ENCODE measurements around the gene AHNAK2. TPM values are rescaled to one million over a fixed set of nuclear protein-coding genes. Genes with fewer than 3 reads are reported as not detected.
"Not testable (repeated sequence)": the region's sequence is repeated elsewhere in the genome, so short reads cannot be mapped to it uniquely, and the experiment has no call there.

Gene AHNAK2
- total RNA-seq (2014; rRNA removed; shearing (Covaris generic)), result 17.0 and 31.1 TPM in 2 replicates

DNA sequence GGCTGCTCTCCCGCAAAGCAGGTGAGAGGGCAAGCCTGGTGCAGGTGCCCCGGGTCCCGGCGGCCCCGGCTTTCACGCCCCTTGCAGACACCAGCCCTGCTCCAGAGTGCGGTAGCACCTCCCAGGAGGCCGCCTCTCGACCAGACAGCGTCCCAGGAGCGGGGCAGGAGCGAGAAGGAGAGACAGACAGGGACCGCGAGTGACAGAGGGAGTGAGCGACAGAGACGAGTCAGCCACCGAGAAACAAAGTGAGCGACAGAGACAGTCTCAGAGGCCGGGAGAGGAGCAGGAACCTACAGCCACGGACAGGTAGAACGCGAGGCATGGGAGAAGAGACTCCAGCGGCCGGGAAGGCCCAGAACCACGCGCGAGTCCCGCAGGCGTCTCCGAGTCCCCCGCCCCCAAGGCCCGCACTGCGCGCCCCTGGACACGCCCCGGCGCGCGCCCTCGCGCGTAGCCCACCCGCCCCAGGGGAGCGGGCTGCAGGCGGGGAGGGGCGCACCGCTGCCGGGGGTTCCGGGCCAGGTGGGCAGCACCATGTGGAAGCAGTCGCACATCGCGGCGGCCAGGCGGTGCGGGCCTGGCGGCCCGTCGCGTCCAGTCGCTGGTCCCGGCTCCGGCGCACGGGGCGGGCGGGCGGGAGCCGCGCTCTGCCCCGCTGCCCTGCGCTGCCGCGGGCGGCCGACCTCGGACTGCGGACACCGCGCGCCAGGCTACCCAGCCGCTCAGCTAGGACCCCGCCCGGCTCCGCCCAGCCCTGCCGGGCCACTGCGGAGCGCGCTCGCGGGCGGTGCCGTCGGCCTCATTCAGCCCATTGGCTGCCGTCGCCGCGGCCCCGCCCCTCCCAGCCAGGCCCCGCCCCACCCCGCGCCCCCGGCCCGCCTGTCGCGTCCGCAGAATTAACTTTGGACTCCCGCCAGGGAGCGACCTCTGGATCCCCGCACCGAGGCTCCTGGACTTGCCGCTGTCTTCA, at the start of gene AHNAK2:
Gene AHNAK2, minus strand, starts transcription at position 694 of the 973 bp plus-strand sequence. Its CDS starts 137 bp downstream, at position 557.
- DNase-seq (ENCODE audit: low spot score), result peak; percentile 64
- in situ Hi-C loops (cut with HindIII; ENCODE audit: low sequenced_read_pairs), result no loop called here

DNA sequence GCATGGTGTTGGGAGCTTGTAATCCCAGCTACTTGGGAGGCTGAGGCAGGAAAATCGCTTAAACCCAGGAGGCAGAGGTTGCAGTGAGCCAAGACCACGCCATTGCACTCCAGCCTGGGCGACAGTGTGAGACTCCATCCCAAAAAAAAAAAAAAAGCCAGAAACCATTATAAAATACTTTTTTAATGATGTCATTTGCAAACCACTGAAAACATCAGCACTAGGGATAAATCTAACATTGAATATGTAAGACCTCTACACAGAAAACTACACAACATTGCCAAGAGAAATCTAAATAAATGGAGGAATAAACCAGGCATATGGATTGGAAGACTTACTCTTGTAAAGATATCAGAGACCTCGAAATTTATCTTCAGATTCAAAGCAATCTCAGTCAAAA, 49.5 kb upstream of the AHNAK2 start:
- DNase-seq (ENCODE audit: low spot score); in situ Hi-C loops (cut with HindIII; ENCODE audit: low sequenced_read_pairs): not testable (repeated sequence)

DNA sequence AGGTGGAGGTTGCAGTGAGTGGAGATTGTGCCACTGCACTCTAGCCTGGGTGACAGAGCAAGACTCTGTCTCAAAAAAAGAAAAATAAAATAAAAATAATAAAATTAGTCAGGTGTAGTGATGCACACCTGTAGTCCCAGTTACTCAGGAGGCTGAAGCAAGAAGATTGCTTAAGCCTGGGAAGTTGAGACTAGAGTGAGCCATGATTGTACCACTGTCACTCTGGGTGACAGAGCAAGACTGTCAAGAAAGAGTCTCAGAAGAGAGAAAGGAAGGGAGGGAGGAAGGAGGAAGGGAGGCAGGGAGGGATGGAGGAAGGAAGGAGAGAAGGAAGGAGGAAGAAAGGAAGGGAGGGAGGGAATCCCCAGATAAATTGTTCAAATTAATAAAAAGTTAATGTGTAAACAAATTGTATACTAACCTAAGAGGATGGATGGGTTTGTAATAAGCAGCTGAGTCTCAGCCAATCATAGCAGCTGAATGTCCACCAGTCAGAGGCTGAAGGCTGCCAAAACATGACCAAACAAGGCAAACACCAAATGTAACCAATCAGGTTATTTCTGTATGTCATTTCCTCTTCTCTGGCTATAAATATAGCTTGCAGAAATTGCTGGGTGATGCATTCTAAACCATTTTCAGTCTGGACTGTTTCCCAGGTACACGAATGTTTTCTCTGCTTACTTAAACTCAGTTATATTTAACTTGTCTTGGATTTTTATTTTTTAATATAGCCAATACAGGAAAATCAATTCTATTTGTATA, 48.8 kb upstream of the AHNAK2 start:
- in situ Hi-C loops (cut with HindIII; ENCODE audit: low sequenced_read_pairs), result no loop called here
- DNase-seq (ENCODE audit: low spot score), result no peak

DNA sequence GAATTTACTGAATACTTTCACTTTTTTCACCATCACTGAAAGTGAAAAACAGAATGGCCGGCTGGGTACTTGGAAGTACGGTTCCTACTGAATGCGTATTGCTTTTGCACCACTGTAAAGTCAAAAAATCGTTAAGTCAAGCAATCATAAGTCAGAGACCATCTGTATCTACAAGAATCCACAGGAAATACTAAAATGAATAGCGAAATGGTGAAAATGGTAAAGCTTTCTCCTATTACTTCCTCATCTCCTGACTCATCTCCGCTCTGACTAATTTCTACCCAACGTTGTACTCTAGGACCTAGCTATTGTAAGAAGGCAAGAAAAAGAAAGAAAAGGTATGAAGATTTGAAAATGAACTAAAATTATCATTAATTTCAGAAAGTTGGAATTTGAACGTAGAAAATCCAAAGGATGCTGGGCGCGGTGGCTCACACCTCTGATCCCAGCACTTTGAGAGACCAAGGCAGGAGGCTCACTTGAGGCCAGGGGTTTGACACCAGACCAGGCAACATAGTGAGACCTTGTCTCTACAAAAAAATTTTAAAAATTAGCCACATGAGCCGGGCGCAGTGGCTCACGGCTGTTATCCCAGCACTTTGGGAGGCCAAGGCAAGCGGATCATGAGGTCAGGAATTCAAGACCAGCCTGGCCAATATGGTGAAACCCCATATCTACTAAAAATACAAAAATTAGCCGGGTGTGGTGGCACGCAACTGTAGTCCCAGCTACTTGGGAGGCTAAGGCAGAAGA, 48.0 kb upstream of the AHNAK2 start:
- in situ Hi-C loops (cut with HindIII; ENCODE audit: low sequenced_read_pairs), result no loop called here
- DNase-seq (ENCODE audit: low spot score), result no peak

DNA sequence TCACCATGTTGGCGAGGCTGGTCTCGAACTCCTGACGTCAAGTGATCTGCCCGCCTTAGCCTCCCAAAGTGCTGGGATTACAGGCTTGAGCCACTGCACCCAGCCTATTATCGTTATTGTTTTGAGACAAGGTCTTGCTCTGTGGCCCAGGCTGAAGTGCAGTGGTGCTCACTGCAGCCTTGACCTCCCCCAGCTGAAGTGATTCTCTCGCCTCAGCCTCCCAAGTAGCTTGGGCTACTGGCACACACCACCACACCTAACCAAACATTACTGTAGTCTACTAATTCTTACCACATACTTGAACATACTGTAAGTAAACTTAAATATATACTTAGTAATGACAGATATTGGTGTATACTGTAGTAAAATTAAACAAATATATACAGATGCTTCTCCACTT, 47.3 kb upstream of the AHNAK2 start:
- in situ Hi-C loops (cut with HindIII; ENCODE audit: low sequenced_read_pairs), result no loop called here

DNA sequence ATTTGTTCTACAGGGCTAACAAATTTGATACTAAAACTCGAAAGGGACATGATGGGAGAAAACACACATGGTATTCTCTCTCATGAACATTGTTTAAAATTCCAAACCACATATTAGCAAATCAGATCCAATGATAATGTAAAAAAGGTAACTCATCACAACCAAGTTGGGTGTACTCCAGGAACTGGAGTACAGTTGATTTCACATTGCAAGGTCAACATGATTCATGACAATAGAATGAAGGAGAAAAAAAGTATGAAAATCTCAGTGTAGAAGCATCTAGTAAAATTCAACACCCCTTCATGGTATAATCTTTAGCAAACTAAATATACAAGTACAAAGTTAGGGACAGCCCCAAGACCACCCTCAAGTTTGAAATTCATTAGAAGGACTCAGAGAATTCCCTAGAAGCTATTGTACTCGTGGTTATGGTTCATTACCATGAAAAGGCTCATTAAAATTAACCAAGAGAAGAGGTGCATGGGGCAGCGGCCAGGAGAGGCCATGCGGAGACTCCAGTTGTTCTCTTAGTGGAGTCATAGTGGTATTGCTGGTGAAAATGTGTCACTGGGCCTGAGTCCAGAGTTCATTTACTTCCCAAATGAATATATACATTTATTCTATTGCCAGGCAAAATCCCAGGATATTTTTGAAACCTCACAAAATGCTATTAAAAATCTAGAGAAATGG, 45.8 kb upstream of the AHNAK2 start:
- no peak for DNase-seq (ENCODE audit: low spot score)
- in situ Hi-C loops (cut with HindIII; ENCODE audit: low sequenced_read_pairs), result no loop called here

More for the DNA sequence above, 47.3 kb upstream of the AHNAK2 start:
- no peak for DNase-seq (ENCODE audit: low spot score)

DNA sequence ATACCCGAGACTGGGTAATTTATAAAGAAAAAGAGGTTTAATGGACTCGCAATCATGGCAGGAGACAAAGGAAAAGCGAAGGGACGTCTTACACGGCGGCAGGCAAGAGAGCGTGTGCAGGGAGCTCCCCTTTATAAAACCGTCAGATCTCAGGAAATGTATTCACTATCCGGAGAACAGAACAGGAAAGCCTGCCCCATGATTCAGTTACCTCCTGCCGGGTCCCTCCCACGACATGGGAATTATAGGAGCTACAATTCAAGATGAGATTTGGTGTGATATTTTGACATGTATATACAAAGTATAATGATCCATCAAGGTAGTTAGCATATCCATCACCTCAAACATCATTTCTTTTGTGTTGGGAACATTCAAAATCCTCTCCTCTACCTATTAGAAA, 45.0 kb upstream of the AHNAK2 start:
- no peak for DNase-seq (ENCODE audit: low spot score)
- in situ Hi-C loops (cut with HindIII; ENCODE audit: low sequenced_read_pairs), result no loop called here

DNA sequence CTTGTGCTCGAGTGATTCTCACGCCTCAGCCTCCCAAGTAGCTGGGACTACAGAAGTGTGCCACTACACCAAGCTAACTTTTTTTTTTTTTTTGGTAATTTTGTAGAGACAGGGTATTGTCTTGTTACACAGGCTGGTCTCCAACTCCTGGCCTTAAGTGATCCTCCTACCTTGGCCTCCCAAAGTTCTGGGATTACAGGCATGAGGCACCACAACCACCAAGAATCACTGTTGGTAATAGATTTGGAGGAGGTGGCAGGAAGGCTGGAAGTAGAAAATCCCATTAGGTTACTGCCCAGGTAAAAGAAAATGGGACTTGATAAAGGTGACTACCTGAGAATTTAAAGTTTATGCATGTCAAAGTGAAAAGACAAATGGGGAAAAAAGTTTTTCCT, 44.1 kb upstream of the AHNAK2 start:
- in situ Hi-C loops (cut with HindIII; ENCODE audit: low sequenced_read_pairs), result no loop called here
- DNase-seq (ENCODE audit: low spot score), result no peak

DNA sequence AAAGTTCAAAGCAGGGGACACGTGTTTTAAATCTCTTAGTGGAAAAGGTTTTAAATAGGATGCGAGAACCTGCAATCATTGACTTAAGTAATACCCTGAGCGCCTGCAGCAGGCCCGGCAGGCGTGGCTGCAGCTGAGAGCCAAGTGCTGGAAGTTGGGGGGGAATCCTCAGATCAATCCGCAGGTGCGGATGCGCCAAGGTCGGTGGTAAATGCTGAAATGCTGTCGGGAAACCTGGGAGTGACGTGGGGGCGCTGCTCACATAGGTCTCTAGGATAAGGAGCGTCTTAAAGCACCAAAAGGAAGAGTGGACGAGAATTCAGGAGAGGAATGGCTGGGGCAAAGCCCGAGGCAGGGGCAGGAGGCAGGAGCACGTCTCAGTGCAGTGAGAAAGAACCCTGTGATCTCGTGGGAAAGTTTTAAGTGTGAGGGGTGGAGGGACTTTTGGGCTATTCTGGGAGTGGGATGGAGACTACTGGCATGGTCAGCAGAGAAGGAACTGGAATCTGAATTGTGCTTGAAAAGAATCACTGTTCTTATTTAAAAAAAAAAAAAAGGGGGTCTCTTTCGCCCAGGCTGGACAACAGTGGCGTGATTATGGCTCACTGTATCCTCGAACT, 43.6 kb upstream of the AHNAK2 start:
- in situ Hi-C loops (cut with HindIII; ENCODE audit: low sequenced_read_pairs), result no loop called here
- DNase-seq (ENCODE audit: low spot score), result no peak

DNA sequence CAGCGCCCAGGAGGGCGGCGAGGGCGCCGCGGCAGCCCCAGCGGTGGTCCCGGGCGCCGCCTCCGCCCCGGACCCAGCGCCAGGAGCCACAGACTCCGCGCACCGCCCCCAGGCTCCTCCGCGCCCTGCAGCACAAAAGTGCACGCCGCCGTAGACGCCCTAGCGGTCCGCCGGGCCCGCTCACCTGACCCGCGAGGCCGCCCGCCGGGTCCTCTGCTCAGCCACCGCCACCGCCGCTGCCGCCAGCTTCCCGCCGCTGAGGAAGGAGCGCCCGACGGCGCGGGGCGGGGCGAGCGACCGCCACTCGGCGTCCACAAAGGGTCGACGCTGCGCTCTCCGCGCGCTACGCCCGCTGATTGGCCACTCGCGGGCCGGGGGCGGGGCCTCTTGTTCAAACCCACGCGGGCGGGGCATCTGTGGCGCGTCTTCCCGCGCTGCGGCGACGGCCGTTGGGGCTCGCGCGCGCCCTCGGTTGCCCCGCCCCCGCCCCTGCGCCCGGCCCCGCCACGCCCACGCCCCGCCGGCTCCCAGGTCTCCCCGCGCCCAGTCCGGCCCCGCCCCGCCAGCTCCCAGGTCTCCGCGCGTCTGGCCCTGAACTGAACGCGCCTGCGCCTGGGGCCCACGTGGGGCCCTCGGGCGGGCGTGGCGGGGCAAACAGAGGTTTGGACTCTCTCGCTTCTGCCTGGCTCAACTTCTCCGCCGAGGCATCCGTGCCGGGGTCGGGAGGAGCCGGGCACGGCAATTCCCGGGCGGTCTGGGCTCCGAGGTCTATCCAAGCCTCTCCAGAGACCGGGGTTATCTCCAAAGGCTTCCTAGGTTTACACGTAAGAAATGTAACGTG, 42.9 kb upstream of the AHNAK2 start, which contains the start of gene CDCA4:
Gene CDCA4, minus strand, starts transcription at position 269 of the 841 bp plus-strand sequence. CDS start 9,154 bp downstream, outside the sequence.
- in situ Hi-C loops (cut with HindIII; ENCODE audit: low sequenced_read_pairs), result no loop called here
- DNase-seq (ENCODE audit: low spot score), result peak; percentile 97

DNA sequence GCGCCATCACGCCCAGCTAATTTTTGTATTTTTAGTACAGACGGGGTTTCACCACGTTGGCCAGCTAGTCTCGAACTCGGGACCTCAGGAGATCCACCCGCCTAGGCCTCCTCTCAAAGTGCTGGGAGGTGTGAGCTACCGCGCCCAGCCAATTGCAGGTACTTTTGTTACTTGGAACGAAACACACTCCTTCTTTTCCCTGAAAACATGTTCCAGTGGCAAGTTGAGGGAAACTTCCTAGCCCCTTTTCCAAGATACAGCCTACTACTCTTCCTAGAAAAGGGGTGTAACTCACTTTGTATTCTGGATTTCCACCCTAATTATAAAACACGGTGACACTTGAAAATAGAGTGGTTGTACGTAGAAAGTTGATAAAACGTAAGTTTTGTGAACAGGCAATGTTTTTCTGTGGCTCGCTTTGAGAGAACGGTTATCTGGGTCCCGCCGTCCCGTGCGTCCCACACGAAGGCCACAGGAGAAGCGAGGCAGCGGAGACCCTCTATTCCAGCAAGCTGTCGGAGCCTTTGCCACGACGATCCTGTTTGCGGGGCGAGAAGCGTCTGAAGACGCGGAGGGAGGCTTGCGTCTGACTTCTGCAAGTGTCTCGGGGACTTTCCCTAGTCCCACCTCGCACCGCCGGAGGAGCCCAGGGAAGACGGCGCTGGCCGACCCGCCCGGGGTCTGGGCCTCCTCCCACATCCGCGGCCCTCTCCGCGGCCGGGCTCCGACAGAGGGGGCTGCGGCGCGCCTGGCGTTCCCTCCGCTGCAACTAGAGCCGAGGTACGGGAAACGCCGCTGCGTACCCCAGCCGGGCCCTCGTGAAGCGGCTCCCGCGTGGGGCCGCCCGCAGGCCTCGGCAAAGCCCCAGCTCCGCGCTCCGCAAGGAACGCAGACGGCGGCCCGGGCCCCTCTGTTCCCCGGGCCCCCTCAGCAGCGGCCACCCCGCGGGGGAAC, 42.0 kb upstream of the AHNAK2 start:
- DNase-seq (ENCODE audit: low spot score), result no peak

DNA sequence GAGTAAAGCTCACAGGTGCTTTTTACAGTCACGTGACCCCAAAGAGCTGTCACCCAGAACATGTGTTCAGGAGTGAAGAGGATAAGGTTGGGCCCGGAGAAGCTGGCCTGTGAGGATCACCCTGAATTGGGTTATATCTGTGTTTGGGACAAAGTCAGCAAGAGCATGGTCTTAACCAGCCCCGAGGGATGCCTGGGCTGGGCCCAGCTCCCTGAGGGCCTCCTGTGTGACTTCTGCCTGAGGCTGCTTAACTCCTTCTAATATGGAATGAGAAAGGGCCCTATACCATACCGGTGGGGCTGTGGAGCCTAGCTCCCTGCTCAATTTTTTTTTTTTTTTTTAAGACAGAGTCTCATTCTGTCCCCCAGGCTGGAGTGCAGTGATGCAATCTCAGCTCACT, 40.2 kb upstream of the AHNAK2 start:
- in situ Hi-C loops (cut with HindIII; ENCODE audit: low sequenced_read_pairs), result no loop called here
- no peak for DNase-seq (ENCODE audit: low spot score)

More for the DNA sequence above, 42.0 kb upstream of the AHNAK2 start:
- in situ Hi-C loops (cut with HindIII; ENCODE audit: low sequenced_read_pairs), result no loop called here

DNA sequence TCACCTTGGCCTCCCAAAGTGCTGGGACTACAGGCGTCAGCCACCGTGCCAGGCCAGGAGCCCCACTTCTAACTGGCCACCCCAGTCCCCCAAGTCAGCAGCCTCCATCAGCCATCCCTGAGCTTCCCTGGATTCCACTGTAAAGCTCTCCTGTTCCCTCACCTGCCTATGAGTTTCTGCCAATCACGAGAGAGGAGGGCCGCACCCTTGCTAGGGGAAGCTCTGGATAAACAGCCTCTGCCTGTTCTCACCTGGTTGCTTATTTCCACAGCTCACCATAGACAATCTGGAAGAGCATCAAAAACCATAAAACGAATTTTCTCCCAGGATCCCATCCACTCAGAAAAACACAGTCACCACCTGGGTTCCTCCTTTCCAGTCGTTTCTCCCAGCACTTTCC, 37.7 kb upstream of the AHNAK2 start:
- no peak for DNase-seq (ENCODE audit: low spot score)
- in situ Hi-C loops (cut with HindIII; ENCODE audit: low sequenced_read_pairs), result no loop called here

DNA sequence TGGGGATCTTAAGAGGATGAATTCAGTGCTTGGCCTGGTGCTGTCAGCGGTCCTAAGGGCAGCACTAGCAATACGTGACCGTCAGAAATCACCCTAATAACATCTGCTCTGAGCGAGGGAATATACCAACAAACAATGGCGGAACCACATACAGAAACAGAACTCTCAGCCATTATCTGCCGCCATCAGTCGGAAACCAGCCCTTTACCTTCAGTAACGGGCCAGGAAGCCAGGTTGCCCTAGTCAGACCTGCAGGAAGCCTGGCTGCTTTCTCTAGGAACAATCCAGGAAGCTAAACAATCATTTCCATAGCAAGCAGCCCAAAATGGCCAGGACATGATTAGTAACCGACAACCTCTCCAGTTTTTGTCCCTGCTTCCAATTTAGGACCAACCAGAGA, 37.1 kb upstream of the AHNAK2 start:
- no peak for DNase-seq (ENCODE audit: low spot score)
- in situ Hi-C loops (cut with HindIII; ENCODE audit: low sequenced_read_pairs), result no loop called here

DNA sequence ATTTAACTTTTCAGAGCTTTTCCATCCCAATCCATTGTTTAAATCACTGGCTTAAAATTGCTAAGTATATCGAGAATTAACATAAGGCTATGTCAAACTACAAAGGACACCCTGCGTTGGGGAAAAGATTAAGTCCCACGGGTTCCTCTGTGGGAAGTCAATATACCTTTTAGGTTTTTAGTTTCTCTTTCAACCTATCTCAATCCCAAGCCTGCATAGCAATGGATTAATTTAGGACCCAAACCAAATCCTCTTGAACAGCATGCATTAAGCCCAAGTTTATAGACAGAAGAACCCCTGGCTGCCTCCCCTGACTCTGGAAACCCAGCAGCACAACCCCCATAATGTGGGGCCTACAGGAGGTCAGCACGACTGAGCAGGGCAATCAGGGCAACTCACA, 36.5 kb upstream of the AHNAK2 start:
- in situ Hi-C loops (cut with HindIII; ENCODE audit: low sequenced_read_pairs), result no loop called here

DNA sequence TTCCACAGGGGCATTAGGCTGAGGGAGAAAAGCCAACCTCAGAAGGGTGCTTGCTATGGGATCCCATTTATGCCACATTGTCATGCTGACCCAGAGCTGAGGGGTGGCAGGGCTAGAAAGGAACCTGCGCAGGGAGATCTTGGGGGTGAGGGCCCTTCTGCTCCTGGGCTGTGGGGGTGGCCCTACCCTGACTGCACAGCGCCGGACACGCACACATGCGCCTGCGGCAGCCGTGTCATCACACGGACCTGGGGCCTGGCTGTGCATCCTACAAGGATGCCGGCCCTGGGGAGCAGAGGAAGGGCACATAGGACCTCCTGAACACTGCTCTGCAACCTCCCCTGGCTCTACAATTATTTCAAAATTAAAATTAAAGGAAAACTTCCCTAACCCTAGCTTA, 35.9 kb upstream of the AHNAK2 start:
- in situ Hi-C loops (cut with HindIII; ENCODE audit: low sequenced_read_pairs), result no loop called here
- DNase-seq (ENCODE audit: low spot score), result no peak

More for the DNA sequence above, 36.5 kb upstream of the AHNAK2 start:
- no peak for DNase-seq (ENCODE audit: low spot score)
